Measurements from ENCODE around the gene SEMA3C. TPM values are rescaled to one million over a fixed set of nuclear protein-coding genes. Genes with fewer than 3 reads are reported as not detected.

The SEMA3C gene
- total RNA-seq, 1 donor from 2014 or later: not detected

- Mint-ChIP-seq H3K9me3 (no peaks in the 10 kb centered on the region), H3K27me3 (ENCODE audit: insufficient read depth) (no peaks in the 10 kb centered on the region), H3K4me3 (no peak overlapping the region), H3K36me3 (ENCODE audit: low read depth) (no peaks in the 10 kb centered on the region), H3K4me1 (ENCODE audit: low read depth) (no peaks in the 10 kb centered on the region), H3K27ac (no peak overlapping the region)
- intact Hi-C loops (cut with micrococcal nuclease): no loop called here
- DNase-seq (ENCODE audit: low spot score): no peak
Measured at GRCh38 chr7:80767654-80768053, 151.2 kb downstream of the SEMA3C start.

- no peak overlapping the region for H3K27ac Mint-ChIP-seq
- H3K4me3 Mint-ChIP-seq: no peak overlapping the region
- intact Hi-C loops (cut with micrococcal nuclease): no loop called here
- no peak for DNase-seq (ENCODE audit: low spot score)
- H3K9me3 Mint-ChIP-seq: no peaks in the 10 kb centered on the region
- no peaks in the 10 kb centered on the region for H3K27me3 Mint-ChIP-seq (ENCODE audit: insufficient read depth)
- H3K36me3 Mint-ChIP-seq (ENCODE audit: low read depth): no peaks in the 10 kb centered on the region
- no peaks in the 10 kb centered on the region for H3K4me1 Mint-ChIP-seq (ENCODE audit: low read depth)
Measured at GRCh38 chr7:80766724-80767123, 152.1 kb downstream of the SEMA3C start.

- DNase-seq (ENCODE audit: low spot score): no peak
- Mint-ChIP-seq H3K4me3 (no peak overlapping the region), H3K27me3 (ENCODE audit: insufficient read depth) (no peaks in the 10 kb centered on the region), H3K4me1 (ENCODE audit: low read depth) (no peaks in the 10 kb centered on the region), H3K27ac (no peak overlapping the region), H3K36me3 (ENCODE audit: low read depth) (no peaks in the 10 kb centered on the region), H3K9me3 (no peaks in the 10 kb centered on the region)
- intact Hi-C loops (cut with micrococcal nuclease): no loop called here
Measured at GRCh38 chr7:80764132-80764531, 154.7 kb downstream of the SEMA3C start.

GRCh38 chr7:80763704-80764103 is 155.1 kb downstream of the SEMA3C start:
- Mint-ChIP-seq H3K27ac (no peak overlapping the region), H3K36me3 (ENCODE audit: low read depth) (no peaks in the 10 kb centered on the region), H3K9me3 (no peaks in the 10 kb centered on the region), H3K4me3 (no peak overlapping the region), H3K27me3 (ENCODE audit: insufficient read depth) (no peaks in the 10 kb centered on the region), H3K4me1 (ENCODE audit: low read depth) (no peaks in the 10 kb centered on the region)
- intact Hi-C loops (cut with micrococcal nuclease): no loop called here
- DNase-seq (ENCODE audit: low spot score): no peak

- Mint-ChIP-seq H3K27me3 (ENCODE audit: insufficient read depth) (no peaks in the 10 kb centered on the region), H3K36me3 (ENCODE audit: low read depth) (no peaks in the 10 kb centered on the region), H3K4me1 (ENCODE audit: low read depth) (no peaks in the 10 kb centered on the region), H3K4me3 (no peak overlapping the region), H3K9me3 (no peaks in the 10 kb centered on the region), H3K27ac (no peak overlapping the region)
- intact Hi-C loops (cut with micrococcal nuclease): no loop called here
- no peak for DNase-seq (ENCODE audit: low spot score)
Measured at GRCh38 chr7:80763289-80763688, 155.6 kb downstream of the SEMA3C start.

- H3K36me3 Mint-ChIP-seq (ENCODE audit: low read depth): no peaks in the 10 kb centered on the region
- H3K9me3 Mint-ChIP-seq: no peaks in the 10 kb centered on the region
- no peaks in the 10 kb centered on the region for H3K27me3 Mint-ChIP-seq (ENCODE audit: insufficient read depth)
- DNase-seq (ENCODE audit: low spot score): no peak
- intact Hi-C loops (cut with micrococcal nuclease): no loop called here
- H3K4me1 Mint-ChIP-seq (ENCODE audit: low read depth): no peaks in the 10 kb centered on the region
- no peak overlapping the region for H3K27ac Mint-ChIP-seq
- H3K4me3 Mint-ChIP-seq: no peak overlapping the region
Measured at GRCh38 chr7:80760292-80760691, 158.6 kb downstream of the SEMA3C start.

- H3K9me3 Mint-ChIP-seq: no peaks in the 10 kb centered on the region
- DNase-seq (ENCODE audit: low spot score): no peak
- no peaks in the 10 kb centered on the region for H3K27me3 Mint-ChIP-seq (ENCODE audit: insufficient read depth)
- H3K27ac Mint-ChIP-seq: no peak overlapping the region
- no peak overlapping the region for H3K4me3 Mint-ChIP-seq
- H3K4me1 Mint-ChIP-seq (ENCODE audit: low read depth): no peaks in the 10 kb centered on the region
- intact Hi-C loops (cut with micrococcal nuclease): no loop called here
- H3K36me3 Mint-ChIP-seq (ENCODE audit: low read depth): no peaks in the 10 kb centered on the region
Measured at GRCh38 chr7:80752954-80753690, 165.7 kb downstream of the SEMA3C start.

GRCh38 chr7:80749270-80749669 is 169.6 kb downstream of the SEMA3C start:
- no peak overlapping the region for H3K4me3 Mint-ChIP-seq
- intact Hi-C loops (cut with micrococcal nuclease): no loop called here

GRCh38 chr7:80748363-80749042 is 170.3 kb downstream of the SEMA3C start:
- H3K27me3 Mint-ChIP-seq (ENCODE audit: insufficient read depth): no peaks in the 10 kb centered on the region
- DNase-seq (ENCODE audit: low spot score): no peak
- H3K4me3 Mint-ChIP-seq: no peak overlapping the region
- H3K27ac Mint-ChIP-seq: no peak overlapping the region
- H3K36me3 Mint-ChIP-seq (ENCODE audit: low read depth): no peaks in the 10 kb centered on the region
- H3K4me1 Mint-ChIP-seq (ENCODE audit: low read depth): no peaks in the 10 kb centered on the region
- intact Hi-C loops (cut with micrococcal nuclease): no loop called here
- no peaks in the 10 kb centered on the region for H3K9me3 Mint-ChIP-seq

More at GRCh38 chr7:80749270-80749669, 169.6 kb downstream of the SEMA3C start:
- Mint-ChIP-seq H3K27me3 (ENCODE audit: insufficient read depth) (no peaks in the 10 kb centered on the region), H3K27ac (no peak overlapping the region), H3K9me3 (no peaks in the 10 kb centered on the region), H3K4me1 (ENCODE audit: low read depth) (no peaks in the 10 kb centered on the region), H3K36me3 (ENCODE audit: low read depth) (no peaks in the 10 kb centered on the region)
- no peak for DNase-seq (ENCODE audit: low spot score)

GRCh38 chr7:80740778-80741545 is 177.9 kb downstream of the SEMA3C start:
- Mint-ChIP-seq H3K4me1 (ENCODE audit: low read depth) (no peaks in the 10 kb centered on the region), H3K4me3 (no peak overlapping the region), H3K27ac (no peak overlapping the region), H3K9me3 (no peaks in the 10 kb centered on the region), H3K36me3 (ENCODE audit: low read depth) (no peaks in the 10 kb centered on the region), H3K27me3 (ENCODE audit: insufficient read depth) (no peaks in the 10 kb centered on the region)
- intact Hi-C loops (cut with micrococcal nuclease): no loop called here
- DNase-seq (ENCODE audit: low spot score): no peak

- no peak overlapping the region for H3K27ac Mint-ChIP-seq
- H3K4me3 Mint-ChIP-seq: no peak overlapping the region
- intact Hi-C loops (cut with micrococcal nuclease): no loop called here
- DNase-seq (ENCODE audit: low spot score): no peak
- no peaks in the 10 kb centered on the region for H3K9me3 Mint-ChIP-seq
- no peaks in the 10 kb centered on the region for H3K36me3 Mint-ChIP-seq (ENCODE audit: low read depth)
- H3K27me3 Mint-ChIP-seq (ENCODE audit: insufficient read depth): no peaks in the 10 kb centered on the region
- H3K4me1 Mint-ChIP-seq (ENCODE audit: low read depth): no peaks in the 10 kb centered on the region
Measured at GRCh38 chr7:80736371-80737125, 182.3 kb downstream of the SEMA3C start.

GRCh38 chr7:80735330-80735729 is 183.5 kb downstream of the SEMA3C start:
- Mint-ChIP-seq H3K36me3 (ENCODE audit: low read depth) (no peaks in the 10 kb centered on the region), H3K27me3 (ENCODE audit: insufficient read depth) (no peaks in the 10 kb centered on the region), H3K4me3 (no peak overlapping the region), H3K9me3 (no peaks in the 10 kb centered on the region), H3K27ac (no peak overlapping the region), H3K4me1 (ENCODE audit: low read depth) (no peaks in the 10 kb centered on the region)
- intact Hi-C loops (cut with micrococcal nuclease): no loop called here
- no peak for DNase-seq (ENCODE audit: low spot score)

Measured in activated T-helper 1 cell treated with anti-CD3 and anti-CD28 coated beads, Interleukin-12 subunit alpha, Interleukin-12 subunit beta, Interleukin-2, Interleukin-4 antibody, amounts not matched to agents 30 ng/mL and 10 ng/mL and 1 ng/mL, durations not matched to agents 14 hours and 24 hours and 36 hours (primary cell).